ENCODE measurements around the gene PVALEF. TPM values are rescaled to one million over a fixed set of nuclear protein-coding genes. Genes with fewer than 3 reads are reported as not detected.

Gene PVALEF
- total and polyA plus RNA-seq, 2 experiments from 2014 or later: not detected

- no peaks in the 10 kb centered on the region for H3K9me2 ChIP-seq (ENCODE audit: insufficient read depth)
- H3K27me3 ChIP-seq (replicated peaks; ENCODE audit: insufficient read depth): no peaks in the 10 kb centered on the region
- H3K36me3 ChIP-seq (ENCODE audit: low read depth): no peaks in the 10 kb centered on the region
- TF ChIP-seq EZH2phosphoT487 (IDR thresholded peaks at IDR 0.05; ENCODE audit: insufficient read depth, low read depth) (no peak), EZH2 (IDR thresholded peaks at IDR 0.05; ENCODE audit: insufficient read depth, poor library complexity, severe bottlenecking) (no peak)
- in situ Hi-C loops (cut with MboI): no loop called here
- no peaks in the 10 kb centered on the region for H3K4me1 ChIP-seq (ENCODE audit: insufficient read depth)
- H3K79me2 ChIP-seq (ENCODE audit: insufficient read depth): no peaks in the 10 kb centered on the region
- no peaks in the 10 kb centered on the region for H4K20me1 ChIP-seq (ENCODE audit: insufficient read depth)
- H3K9ac ChIP-seq: no peak overlapping the region
- H3K4me2 ChIP-seq (ENCODE audit: unreplicated experiment): no peak overlapping the region
- no peaks in the 10 kb centered on the region for H3K9me3 ChIP-seq (ENCODE audit: low read depth)
- no peak for DNase-seq
- no peaks in the 10 kb centered on the region for H3F3A ChIP-seq (ENCODE audit: insufficient read depth)
- H2AFZ ChIP-seq: no peak overlapping the region
- no peak overlapping the region for H3K27ac ChIP-seq
- WGBS, 2 experiments (ENCODE audit: low coverage in 1 of 2, low lambda C conversion rate in 2 of 2, missing lambda C conversion rate in 2 of 2): 96 to 98% methylated on average over 16 of the region's 16 CpGs
- H3K4me3 ChIP-seq: no peak overlapping the region
These were observed 43.8 kb downstream of the PVALEF start for GRCh38 chr17:81209141-81209540.

DNA sequence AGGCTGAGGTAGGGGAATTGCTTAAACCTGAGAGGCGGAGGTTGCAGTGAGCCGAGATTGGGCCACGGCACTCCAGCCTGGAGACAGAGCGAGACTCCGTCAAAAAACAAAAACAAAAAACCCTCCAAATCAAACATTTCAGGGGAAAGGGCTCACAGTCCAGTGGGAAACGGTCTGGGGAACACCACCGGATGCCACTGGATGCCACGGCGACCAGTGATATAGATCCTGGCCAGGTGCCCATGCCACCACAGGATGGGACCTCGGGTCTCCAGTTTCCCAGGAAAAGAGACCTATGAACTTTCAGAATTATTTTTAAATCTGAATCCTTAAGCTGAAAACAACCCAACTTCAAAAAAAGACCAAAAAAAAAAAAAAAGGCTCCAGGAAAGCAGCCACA, 45.2 kb downstream of the PVALEF start:
- Histone ChIP-seq H3K9ac (no peak overlapping the region), H2AFZ (no peak overlapping the region), H3K4me2 (ENCODE audit: unreplicated experiment) (no peak overlapping the region), H3K4me3 (no peak overlapping the region), H3K79me2 (ENCODE audit: insufficient read depth) (no peaks in the 10 kb centered on the region), H3K4me1 (ENCODE audit: insufficient read depth) (no peaks in the 10 kb centered on the region), H3K27me3 (replicated peaks; ENCODE audit: insufficient read depth) (no peaks in the 10 kb centered on the region), H4K20me1 (ENCODE audit: insufficient read depth) (no peaks in the 10 kb centered on the region), H3K9me3 (ENCODE audit: low read depth) (no peaks in the 10 kb centered on the region), H3K36me3 (ENCODE audit: low read depth) (no peaks in the 10 kb centered on the region), H3F3A (ENCODE audit: insufficient read depth) (no peaks in the 10 kb centered on the region), H3K9me2 (ENCODE audit: insufficient read depth) (no peaks in the 10 kb centered on the region), H3K27ac (no peak overlapping the region)
- DNase-seq: no peak
- in situ Hi-C loops (cut with MboI): no loop called here
- WGBS, 2 experiments (ENCODE audit: low coverage in 1 of 2, low lambda C conversion rate in 2 of 2, missing lambda C conversion rate in 2 of 2): 91 to 93% methylated on average over 10 of the region's 10 CpGs
- TF ChIP-seq EZH2phosphoT487 (IDR thresholded peaks at IDR 0.05; ENCODE audit: insufficient read depth, low read depth) (no peak), EZH2 (IDR thresholded peaks at IDR 0.05; ENCODE audit: insufficient read depth, poor library complexity, severe bottlenecking) (no peak)

DNA sequence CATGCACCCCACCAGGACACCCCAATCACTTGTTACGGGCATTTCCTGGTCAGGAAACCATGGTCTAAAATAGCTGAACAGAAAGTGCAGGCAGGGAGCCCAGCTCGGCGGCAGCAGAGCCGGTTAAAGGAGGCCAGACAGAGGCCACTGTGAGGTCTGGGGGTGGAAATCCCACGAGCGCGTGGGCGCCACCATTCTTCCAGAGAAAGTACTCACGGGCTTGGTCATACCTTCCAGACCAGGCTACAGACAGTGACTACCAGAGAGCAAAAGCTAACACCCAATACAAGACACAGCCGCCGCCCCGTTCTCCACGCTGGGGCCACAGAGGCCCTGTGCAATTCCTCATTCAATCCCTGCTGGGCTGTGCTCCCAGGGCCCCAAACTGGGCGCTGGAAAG, 45.6 kb downstream of the PVALEF start:
- Histone ChIP-seq H3K4me1 (ENCODE audit: insufficient read depth) (no peaks in the 10 kb centered on the region), H3K4me3 (no peak overlapping the region), H3K9me2 (ENCODE audit: insufficient read depth) (no peaks in the 10 kb centered on the region), H4K20me1 (ENCODE audit: insufficient read depth) (no peaks in the 10 kb centered on the region), H3K9me3 (ENCODE audit: low read depth) (no peaks in the 10 kb centered on the region), H3F3A (ENCODE audit: insufficient read depth) (no peaks in the 10 kb centered on the region), H3K79me2 (ENCODE audit: insufficient read depth) (no peaks in the 10 kb centered on the region), H2AFZ (no peak overlapping the region), H3K4me2 (ENCODE audit: unreplicated experiment) (no peak overlapping the region), H3K27me3 (replicated peaks; ENCODE audit: insufficient read depth) (no peaks in the 10 kb centered on the region), H3K27ac (no peak overlapping the region), H3K9ac (no peak overlapping the region), H3K36me3 (ENCODE audit: low read depth) (no peaks in the 10 kb centered on the region)
- DNase-seq: no peak
- WGBS, 2 experiments (ENCODE audit: low coverage in 1 of 2, low lambda C conversion rate in 2 of 2, missing lambda C conversion rate in 2 of 2): 82 to 88% methylated on average over 14 of the region's 14 CpGs
- in situ Hi-C loops (cut with MboI): no loop called here
- TF ChIP-seq EZH2phosphoT487 (IDR thresholded peaks at IDR 0.05; ENCODE audit: insufficient read depth, low read depth) (no peak), EZH2 (IDR thresholded peaks at IDR 0.05; ENCODE audit: insufficient read depth, poor library complexity, severe bottlenecking) (no peak)

- no peaks in the 10 kb centered on the region for H3K79me2 ChIP-seq (ENCODE audit: insufficient read depth)
- in situ Hi-C loops (cut with MboI): no loop called here
- no peak overlapping the region for H3K9ac ChIP-seq
- no peaks in the 10 kb centered on the region for H3K4me1 ChIP-seq (ENCODE audit: insufficient read depth)
- no peak for DNase-seq
- WGBS, 2 experiments (ENCODE audit: low coverage in 1 of 2, low lambda C conversion rate in 2 of 2, missing lambda C conversion rate in 2 of 2): 90 to 94% methylated on average over 8 to 9 of the region's 9 CpGs
- H3K9me2 ChIP-seq (ENCODE audit: insufficient read depth): no peaks in the 10 kb centered on the region
- H3K27me3 ChIP-seq (replicated peaks; ENCODE audit: insufficient read depth): no peaks in the 10 kb centered on the region
- TF ChIP-seq EZH2phosphoT487 (IDR thresholded peaks at IDR 0.05; ENCODE audit: insufficient read depth, low read depth) (no peak), EZH2 (IDR thresholded peaks at IDR 0.05; ENCODE audit: insufficient read depth, poor library complexity, severe bottlenecking) (no peak)
- H3F3A ChIP-seq (ENCODE audit: insufficient read depth): no peaks in the 10 kb centered on the region
- H3K36me3 ChIP-seq (ENCODE audit: low read depth): no peaks in the 10 kb centered on the region
- no peaks in the 10 kb centered on the region for H3K9me3 ChIP-seq (ENCODE audit: low read depth)
- no peak overlapping the region for H3K27ac ChIP-seq
- H2AFZ ChIP-seq: no peak overlapping the region
- no peak overlapping the region for H3K4me3 ChIP-seq
- no peaks in the 10 kb centered on the region for H4K20me1 ChIP-seq (ENCODE audit: insufficient read depth)
- H3K4me2 ChIP-seq (ENCODE audit: unreplicated experiment): no peak overlapping the region
These were observed 47.1 kb downstream of the PVALEF start for GRCh38 chr17:81212365-81212764.

GRCh38 chr17:81213978-81214377, 48.7 kb downstream of the PVALEF start:
- Histone ChIP-seq H2AFZ (no peak overlapping the region), H3K27ac (no peak overlapping the region), H3K4me3 (no peak overlapping the region), H3K4me2 (ENCODE audit: unreplicated experiment) (no peak overlapping the region), H3K9me2 (ENCODE audit: insufficient read depth) (no peaks in the 10 kb centered on the region), H3K4me1 (ENCODE audit: insufficient read depth) (no peaks in the 10 kb centered on the region), H3F3A (ENCODE audit: insufficient read depth) (no peaks in the 10 kb centered on the region), H3K27me3 (replicated peaks; ENCODE audit: insufficient read depth) (no peaks in the 10 kb centered on the region), H4K20me1 (ENCODE audit: insufficient read depth) (no peaks in the 10 kb centered on the region), H3K9ac (no peak overlapping the region), H3K9me3 (ENCODE audit: low read depth) (no peaks in the 10 kb centered on the region), H3K79me2 (ENCODE audit: insufficient read depth) (no peaks in the 10 kb centered on the region), H3K36me3 (ENCODE audit: low read depth) (no peaks in the 10 kb centered on the region)
- no peak for DNase-seq
- in situ Hi-C loops (cut with MboI): no loop called here
- TF ChIP-seq EZH2 (IDR thresholded peaks at IDR 0.05; ENCODE audit: insufficient read depth, poor library complexity, severe bottlenecking) (no peak), EZH2phosphoT487 (IDR thresholded peaks at IDR 0.05; ENCODE audit: insufficient read depth, low read depth) (no peak)
- WGBS, 2 experiments (ENCODE audit: low coverage in 1 of 2, low lambda C conversion rate in 2 of 2, missing lambda C conversion rate in 2 of 2): 92 to 97% methylated on average over 8 of the region's 8 CpGs

Data from GM23248 (cell line).